WTC11 (cell line): Measurements from ENCODE around the gene CCDC69.
"Not testable (repeated sequence)": the region's sequence is repeated elsewhere in the genome, so short reads cannot be mapped to it uniquely, and the experiment has no call there.

Source experiments
- CTCF ChIP-seq: fragments of 200-600 bp; IDR thresholded peaks from 2 replicates; pipeline ENCODE4 v1.8.0; 2022; ENCODE audit warnings: antibody characterized with exemption
- HMGXB4 ChIP-seq: sonication (generic); formaldehyde crosslinking; IDR thresholded peaks from 2 replicates; pipeline ENCODE4 v1.8.1; 2023; ENCODE audit warnings: mild to moderate bottlenecking, moderate library complexity, missing genetic modification reagents
- PRDM15 ChIP-seq: sonication (generic); formaldehyde crosslinking; IDR thresholded peaks from 2 replicates; pipeline ENCODE4 v1.8.0; 2022; ENCODE audit warnings: missing genetic modification reagents
- USF2 ChIP-seq: sonication (generic); formaldehyde crosslinking; IDR thresholded peaks from 2 replicates; pipeline ENCODE4 v1.8.1; 2023; ENCODE audit warnings: mild to moderate bottlenecking, missing genetic modification reagents, moderate library complexity
- TF ChIP-seq, protein P1 (sequence below): sonication (generic); formaldehyde crosslinking; IDR thresholded peaks from 2 replicates; pipeline ENCODE4 v1.8.1; 2022; ENCODE audit warnings: low read depth, mild to moderate bottlenecking, moderate library complexity, missing genetic modification reagents, borderline replicate concordance

DNA sequence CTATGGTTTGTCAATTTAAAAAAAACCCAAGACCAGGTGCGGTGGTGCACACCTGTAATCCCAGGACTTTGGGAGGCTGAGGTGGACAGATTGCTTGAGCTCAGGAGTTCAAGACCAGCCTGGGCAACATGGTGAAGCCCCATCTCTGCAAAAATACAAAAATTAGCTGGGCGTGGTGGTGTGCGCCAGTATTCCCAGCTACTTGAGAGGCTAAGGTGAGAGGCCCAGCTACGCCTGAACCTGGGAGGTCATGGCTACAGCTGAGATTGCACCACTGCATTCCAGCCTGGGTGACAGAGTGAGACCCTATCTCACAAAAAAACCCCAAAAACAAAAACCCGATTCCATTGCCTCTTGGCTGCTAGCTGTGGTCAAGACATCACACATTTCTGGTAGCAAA, 31.1 kb upstream of the CCDC69 start:
- TF ChIP-seq, protein P1, sequence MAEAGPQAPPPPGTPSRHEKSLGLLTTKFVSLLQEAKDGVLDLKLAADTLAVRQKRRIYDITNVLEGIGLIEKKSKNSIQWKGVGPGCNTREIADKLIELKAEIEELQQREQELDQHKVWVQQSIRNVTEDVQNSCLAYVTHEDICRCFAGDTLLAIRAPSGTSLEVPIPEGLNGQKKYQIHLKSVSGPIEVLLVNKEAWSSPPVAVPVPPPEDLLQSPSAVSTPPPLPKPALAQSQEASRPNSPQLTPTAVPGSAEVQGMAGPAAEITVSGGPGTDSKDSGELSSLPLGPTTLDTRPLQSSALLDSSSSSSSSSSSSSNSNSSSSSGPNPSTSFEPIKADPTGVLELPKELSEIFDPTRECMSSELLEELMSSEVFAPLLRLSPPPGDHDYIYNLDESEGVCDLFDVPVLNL (CRISPR knock-in tag) = not testable (repeated sequence)
- TF ChIP-seq PRDM15 (CRISPR knock-in tag); CTCF; USF2; HMGXB4 (CRISPR knock-in tag): not testable (repeated sequence)
